ENCODE data around the gene ZNF592. TPM values are rescaled to one million over a fixed set of nuclear protein-coding genes. Genes with fewer than 3 reads are reported as not detected.

The ZNF592 gene
- 24.3 TPM for polyA plus RNA-seq
- long read RNA-seq, donor 1, full-length matches to known transcripts: 1 of 1 reads
- long read RNA-seq, donor 1, partial matches to known transcripts: 0 of 1 reads
- long read RNA-seq, donor 1, other reads (novel, unspliced or antisense): 0 of 1 reads
- long read RNA-seq, donor 2, full-length matches to known transcripts: 3 of 24 reads
- long read RNA-seq, donor 2, partial matches to known transcripts: 21 of 24 reads
- long read RNA-seq, donor 2, other reads (novel, unspliced or antisense): 0 of 24 reads
- long read RNA-seq, donor 3: 0 reads
- long read RNA-seq, donor 4: 0 reads
- long read RNA-seq, donor 5, full-length matches to known transcripts: 1 of 1 reads
- long read RNA-seq, donor 5, partial matches to known transcripts: 0 of 1 reads
- long read RNA-seq, donor 5, other reads (novel, unspliced or antisense): 0 of 1 reads
- long read RNA-seq, donor 6, full-length matches to known transcripts: 2 of 13 reads
- long read RNA-seq, donor 6, partial matches to known transcripts: 11 of 13 reads
- long read RNA-seq, donor 6, other reads (novel, unspliced or antisense): 0 of 13 reads
- long read RNA-seq, donor 7: 0 reads
- long read RNA-seq, donor 8, full-length matches to known transcripts: 2 of 2 reads
- long read RNA-seq, donor 8, partial matches to known transcripts: 0 of 2 reads
- long read RNA-seq, donor 8, other reads (novel, unspliced or antisense): 0 of 2 reads
- long read RNA-seq, donor 9: 0 reads
- long read RNA-seq, donor 10, full-length matches to known transcripts: 3 of 10 reads
- long read RNA-seq, donor 10, partial matches to known transcripts: 7 of 10 reads
- long read RNA-seq, donor 10, other reads (novel, unspliced or antisense): 0 of 10 reads
- long read RNA-seq, donor 11, full-length matches to known transcripts: 3 of 12 reads
- long read RNA-seq, donor 11, partial matches to known transcripts: 9 of 12 reads
- long read RNA-seq, donor 11, other reads (novel, unspliced or antisense): 0 of 12 reads

- H3K4me1 ChIP-seq (ENCODE audit: control insufficient read depth, insufficient read depth, low read length): peaks cover 30% of the 10 kb centered on the region
- H3K36me3 ChIP-seq (ENCODE audit: control insufficient read depth, insufficient read depth, low read length): no peaks in the 10 kb centered on the region
- no CpG with 5 or more reads among the region's 127 CpGs for WGBS (ENCODE audit: insufficient coverage, low lambda C conversion rate)
- peak; percentile 56 to 88 for DNase-seq
- H3K27me3 ChIP-seq (ENCODE audit: control insufficient read depth, insufficient read depth, low read length): no peaks in the 10 kb centered on the region
- peak within 1 kb of the TSS; percentile 100 for H3K27ac ChIP-seq (ENCODE audit: low read length)
- peak within 1 kb of the TSS; percentile 91 for H3K4me3 ChIP-seq (ENCODE audit: low read length)
- H3K9me3 ChIP-seq (ENCODE audit: control insufficient read depth, low read depth, low read length): no peaks in the 10 kb centered on the region
These were observed at the start of gene ZNF592 for GRCh38 chr15:84748274-84749110. ZNF592 (plus strand) TSS chr15:84748592; CDS start chr15:84782676, 34,084 bp downstream.

GRCh38 chr15:84699538-84700191 lies 48.7 kb upstream of the ZNF592 start:
- Histone ChIP-seq H3K9me3 (ENCODE audit: control insufficient read depth, low read depth, low read length) (no peaks in the 10 kb centered on the region), H3K4me1 (ENCODE audit: control insufficient read depth, insufficient read depth, low read length) (peaks cover 3% of the 10 kb centered on the region), H3K27ac (ENCODE audit: low read length) (no peak overlapping the region), H3K36me3 (ENCODE audit: control insufficient read depth, insufficient read depth, low read length) (peaks cover 2% of the 10 kb centered on the region), H3K27me3 (ENCODE audit: control insufficient read depth, insufficient read depth, low read length) (no peaks in the 10 kb centered on the region), H3K4me3 (ENCODE audit: low read length) (no peak overlapping the region)
- no CpG with 5 or more reads among the region's 8 CpGs for WGBS (ENCODE audit: insufficient coverage, low lambda C conversion rate)
- no peak for DNase-seq

- H3K9me3 ChIP-seq (ENCODE audit: control insufficient read depth, low read depth, low read length): no peaks in the 10 kb centered on the region
- no peaks in the 10 kb centered on the region for H3K27me3 ChIP-seq (ENCODE audit: control insufficient read depth, insufficient read depth, low read length)
- no CpG with 5 or more reads among the region's 4 CpGs for WGBS (ENCODE audit: insufficient coverage, low lambda C conversion rate)
- H3K4me3 ChIP-seq (ENCODE audit: low read length): no peak overlapping the region
- no peaks in the 10 kb centered on the region for H3K4me1 ChIP-seq (ENCODE audit: control insufficient read depth, insufficient read depth, low read length)
- H3K27ac ChIP-seq (ENCODE audit: low read length): no peak overlapping the region
- peaks cover 6% of the 10 kb centered on the region for H3K36me3 ChIP-seq (ENCODE audit: control insufficient read depth, insufficient read depth, low read length)
- DNase-seq: peak; percentile 11 to 30
These were observed 45.4 kb upstream of the ZNF592 start for GRCh38 chr15:84702961-84703482.

- no peaks in the 10 kb centered on the region for H3K9me3 ChIP-seq (ENCODE audit: control insufficient read depth, low read depth, low read length)
- 100% methylated on average over 1 of the region's 5 CpGs for WGBS (ENCODE audit: insufficient coverage, low lambda C conversion rate)
- H3K36me3 ChIP-seq (ENCODE audit: control insufficient read depth, insufficient read depth, low read length): peaks cover 6% of the 10 kb centered on the region
- DNase-seq: no peak
- no peaks in the 10 kb centered on the region for H3K4me1 ChIP-seq (ENCODE audit: control insufficient read depth, insufficient read depth, low read length)
- H3K27me3 ChIP-seq (ENCODE audit: control insufficient read depth, insufficient read depth, low read length): no peaks in the 10 kb centered on the region
- H3K27ac ChIP-seq (ENCODE audit: low read length): no peak overlapping the region
- no peak overlapping the region for H3K4me3 ChIP-seq (ENCODE audit: low read length)
These were observed 44.6 kb upstream of the ZNF592 start for GRCh38 chr15:84703808-84704207.

- peaks cover 12% of the 10 kb centered on the region for H3K36me3 ChIP-seq (ENCODE audit: control insufficient read depth, insufficient read depth, low read length)
- H3K4me1 ChIP-seq (ENCODE audit: control insufficient read depth, insufficient read depth, low read length): peaks cover 8% of the 10 kb centered on the region
- no peak overlapping the region for H3K27ac ChIP-seq (ENCODE audit: low read length)
- 74% methylated on average over 3 of the region's 5 CpGs for WGBS (ENCODE audit: insufficient coverage, low lambda C conversion rate)
- DNase-seq: no peak
- H3K27me3 ChIP-seq (ENCODE audit: control insufficient read depth, insufficient read depth, low read length): no peaks in the 10 kb centered on the region
- H3K9me3 ChIP-seq (ENCODE audit: control insufficient read depth, low read depth, low read length): no peaks in the 10 kb centered on the region
- H3K4me3 ChIP-seq (ENCODE audit: low read length): peak overlapping the region; percentile 90
These were observed 34.0 kb upstream of the ZNF592 start for GRCh38 chr15:84714372-84714771.

GRCh38 chr15:84714821-84715220 lies 33.6 kb upstream of the ZNF592 start:
- Histone ChIP-seq H3K9me3 (ENCODE audit: control insufficient read depth, low read depth, low read length) (no peaks in the 10 kb centered on the region), H3K36me3 (ENCODE audit: control insufficient read depth, insufficient read depth, low read length) (peaks cover 11% of the 10 kb centered on the region), H3K4me1 (ENCODE audit: control insufficient read depth, insufficient read depth, low read length) (peaks cover 8% of the 10 kb centered on the region), H3K27me3 (ENCODE audit: control insufficient read depth, insufficient read depth, low read length) (no peaks in the 10 kb centered on the region), H3K4me3 (ENCODE audit: low read length) (peak overlapping the region; percentile 90), H3K27ac (ENCODE audit: low read length) (peak overlapping the region; percentile 93)
- no peak for DNase-seq
- WGBS (ENCODE audit: insufficient coverage, low lambda C conversion rate): 40% methylated on average over 1 of the region's 3 CpGs

- WGBS (ENCODE audit: insufficient coverage, low lambda C conversion rate): no CpG with 5 or more reads among the region's 36 CpGs
- peaks cover 6% of the 10 kb centered on the region for H3K36me3 ChIP-seq (ENCODE audit: control insufficient read depth, insufficient read depth, low read length)
- no peaks in the 10 kb centered on the region for H3K27me3 ChIP-seq (ENCODE audit: control insufficient read depth, insufficient read depth, low read length)
- peaks cover 8% of the 10 kb centered on the region for H3K4me1 ChIP-seq (ENCODE audit: control insufficient read depth, insufficient read depth, low read length)
- H3K9me3 ChIP-seq (ENCODE audit: control insufficient read depth, low read depth, low read length): no peaks in the 10 kb centered on the region
- H3K27ac ChIP-seq (ENCODE audit: low read length): peak overlapping the region; percentile 93
- peak in 1 of 2 donors; percentile 37 for DNase-seq
- peak overlapping the region; percentile 90 for H3K4me3 ChIP-seq (ENCODE audit: low read length)
These were observed 32.9 kb upstream of the ZNF592 start for GRCh38 chr15:84715441-84716035.

GRCh38 chr15:84716036-84716732 lies 32.2 kb upstream of the ZNF592 start, which contains the start of gene SEC11A:
SEC11A (minus strand) TSS chr15:84716139; CDS start chr15:84716075, 64 bp downstream.
- 0% methylated on average over 4 of the region's 57 CpGs for WGBS (ENCODE audit: insufficient coverage, low lambda C conversion rate)

More at GRCh38 chr15:84716036-84716732, 32.2 kb upstream of the ZNF592 start, which contains the start of gene SEC11A:
- peaks cover 8% of the 10 kb centered on the region for H3K4me1 ChIP-seq (ENCODE audit: control insufficient read depth, insufficient read depth, low read length)
- H3K27me3 ChIP-seq (ENCODE audit: control insufficient read depth, insufficient read depth, low read length): no peaks in the 10 kb centered on the region
- peaks cover under 1% of the 10 kb centered on the region for H3K36me3 ChIP-seq (ENCODE audit: control insufficient read depth, insufficient read depth, low read length)
- no peaks in the 10 kb centered on the region for H3K9me3 ChIP-seq (ENCODE audit: control insufficient read depth, low read depth, low read length)
- H3K4me3 ChIP-seq (ENCODE audit: low read length): peak within 1 kb of the TSS; percentile 90
- H3K27ac ChIP-seq (ENCODE audit: low read length): peak within 1 kb of the TSS; percentile 93
- DNase-seq: peak; percentile 94 to 98
